DOHH2 (cell line): Measurements from ENCODE around the gene CCDC146.
"Not testable (repeated sequence)": the region's sequence is repeated elsewhere in the genome, so short reads cannot be mapped to it uniquely, and the experiment has no call there.

Experiments used
- CTCF ChIP-seq: fragments of 200-600 bp; sonication (generic); IDR thresholded peaks from one replicate; pipeline ENCODE4 v1.5.1; 2014; ENCODE audit warnings: antibody characterized with exemption, mild to moderate bottlenecking, low read depth, low read length; ENCODE audit not compliant: poor library complexity, severe bottlenecking
- EZH2phosphoT487 ChIP-seq: fragments of 200-600 bp; sonication (generic); IDR thresholded peaks from 2 replicates; pipeline ENCODE4 v1.6.1; 2017; ENCODE audit warnings: borderline replicate concordance, mild to moderate bottlenecking, antibody characterized with exemption, low read length, moderate library complexity, mixed read lengths

- not testable (repeated sequence) for TF ChIP-seq CTCF, EZH2phosphoT487
Observed at GRCh38 chr7:77177321-77177904, 55.0 kb downstream of the CCDC146 start.
